HS-27A (cell line): Measurements from ENCODE around the gene TMC5.
"Not testable (repeated sequence)": the region's sequence is repeated elsewhere in the genome, so short reads cannot be mapped to it uniquely, and the experiment has no call there.

Source experiments
- DNase-seq: peaks from one replicate; pipeline ENCODE4 v3.0.0-alpha.2; 2012; ENCODE audit warnings: low read depth, missing footprints

TMC5 gene, protein sequence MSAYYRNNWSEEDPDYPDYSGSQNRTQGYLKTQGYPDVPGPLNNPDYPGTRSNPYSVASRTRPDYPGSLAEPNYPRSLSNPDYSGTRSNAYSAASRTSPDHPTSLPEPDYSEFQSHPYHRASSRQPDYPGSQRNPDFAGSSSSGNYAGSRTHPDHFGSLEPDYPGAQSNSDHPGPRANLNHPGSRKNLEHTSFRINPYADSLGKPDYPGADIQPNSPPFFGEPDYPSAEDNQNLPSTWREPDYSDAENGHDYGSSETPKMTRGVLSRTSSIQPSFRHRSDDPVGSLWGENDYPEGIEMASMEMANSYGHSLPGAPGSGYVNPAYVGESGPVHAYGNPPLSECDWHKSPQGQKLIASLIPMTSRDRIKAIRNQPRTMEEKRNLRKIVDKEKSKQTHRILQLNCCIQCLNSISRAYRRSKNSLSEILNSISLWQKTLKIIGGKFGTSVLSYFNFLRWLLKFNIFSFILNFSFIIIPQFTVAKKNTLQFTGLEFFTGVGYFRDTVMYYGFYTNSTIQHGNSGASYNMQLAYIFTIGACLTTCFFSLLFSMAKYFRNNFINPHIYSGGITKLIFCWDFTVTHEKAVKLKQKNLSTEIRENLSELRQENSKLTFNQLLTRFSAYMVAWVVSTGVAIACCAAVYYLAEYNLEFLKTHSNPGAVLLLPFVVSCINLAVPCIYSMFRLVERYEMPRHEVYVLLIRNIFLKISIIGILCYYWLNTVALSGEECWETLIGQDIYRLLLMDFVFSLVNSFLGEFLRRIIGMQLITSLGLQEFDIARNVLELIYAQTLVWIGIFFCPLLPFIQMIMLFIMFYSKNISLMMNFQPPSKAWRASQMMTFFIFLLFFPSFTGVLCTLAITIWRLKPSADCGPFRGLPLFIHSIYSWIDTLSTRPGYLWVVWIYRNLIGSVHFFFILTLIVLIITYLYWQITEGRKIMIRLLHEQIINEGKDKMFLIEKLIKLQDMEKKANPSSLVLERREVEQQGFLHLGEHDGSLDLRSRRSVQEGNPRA

DNA sequence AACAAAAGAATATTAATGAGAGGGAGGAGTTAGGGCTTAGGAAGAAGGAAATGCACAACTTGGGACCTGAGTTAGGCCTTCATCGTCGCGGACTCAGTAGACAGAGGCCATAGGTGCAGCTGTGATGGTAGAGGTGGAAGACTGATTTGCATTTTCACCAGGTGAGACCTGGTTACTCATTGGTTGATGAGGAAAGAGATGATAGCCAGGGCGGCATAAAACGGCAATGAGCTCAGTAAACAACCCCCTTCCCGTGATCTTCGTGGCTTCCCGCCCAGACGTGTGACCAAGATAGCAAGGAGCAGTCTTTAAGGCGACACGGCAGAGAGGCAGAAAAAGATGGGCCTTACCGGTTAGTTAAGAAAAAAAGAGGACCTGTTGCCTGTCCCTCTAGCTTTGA is at the start of gene TMC5:
TMC5 (plus strand) TSS at position 244 of the 400 bp plus-strand sequence. CDS start 22,156 bp downstream, outside the sequence.
- DNase-seq, result no peak

DNA sequence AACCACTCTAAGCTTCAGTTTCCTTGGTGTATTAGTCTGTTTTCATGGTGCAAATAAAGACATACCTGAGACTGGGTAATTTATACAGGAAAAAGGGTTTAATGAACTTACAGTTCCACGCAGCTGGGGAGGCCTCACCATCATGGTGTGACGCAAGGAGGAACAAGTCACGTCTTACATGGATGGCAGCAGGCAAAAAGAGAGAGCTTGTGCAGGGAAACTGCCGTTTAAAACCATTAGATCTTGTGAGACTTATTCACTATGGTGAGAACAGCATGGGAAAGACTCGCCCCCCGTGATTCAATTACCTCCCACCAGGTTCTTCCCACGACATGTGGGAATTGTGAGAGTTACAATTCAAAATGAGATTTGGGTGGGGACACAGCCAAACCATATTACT is 45.1 kb upstream of the TMC5 start:
- not testable (repeated sequence) for DNase-seq

DNA sequence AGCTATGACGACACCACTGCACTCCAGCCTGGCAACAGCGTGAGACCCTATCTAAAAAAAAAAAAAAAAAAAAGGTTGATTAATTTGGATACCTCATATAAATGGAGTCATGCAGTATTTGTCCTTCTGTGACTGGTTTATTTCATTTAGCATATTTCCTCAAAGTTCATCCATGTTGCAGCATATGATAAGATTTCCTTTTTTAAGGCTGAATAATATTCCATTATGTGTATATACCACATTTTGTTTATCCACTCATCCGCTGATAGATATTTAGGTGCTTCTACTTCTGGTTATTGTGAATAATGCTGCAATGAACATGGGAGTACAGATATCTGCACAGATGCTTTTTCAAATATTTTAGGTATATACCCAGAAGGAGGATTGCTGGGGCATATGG is 43.3 kb upstream of the TMC5 start:
- DNase-seq, result no peak

DNA sequence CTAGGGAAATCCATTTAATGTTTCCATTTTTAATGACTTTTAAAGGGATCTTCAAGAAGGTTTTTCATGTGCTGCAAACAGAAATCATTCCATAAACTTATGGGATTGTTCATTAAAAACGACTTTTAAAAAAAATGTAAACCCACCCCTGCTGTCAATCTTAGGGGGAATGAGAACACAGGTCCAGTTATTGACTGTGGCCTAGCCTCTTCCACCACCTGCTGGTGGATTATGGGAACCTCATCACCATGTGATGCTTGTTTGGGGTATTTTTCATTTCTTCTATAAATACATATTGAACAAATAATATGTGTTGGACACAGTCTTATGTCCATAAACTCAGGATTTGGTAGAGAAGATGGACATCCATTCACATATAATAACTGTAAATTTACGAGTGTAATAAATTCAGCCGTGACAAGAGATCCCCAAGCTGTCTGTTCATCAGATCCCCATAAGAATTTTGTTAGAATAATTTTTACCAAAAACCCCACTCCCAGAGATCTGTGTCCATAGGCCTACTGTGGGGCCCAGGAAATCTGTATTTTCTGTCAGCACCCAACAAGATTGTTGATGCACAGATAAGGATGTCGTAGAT is 42.0 kb upstream of the TMC5 start:
- no peak for DNase-seq

DNA sequence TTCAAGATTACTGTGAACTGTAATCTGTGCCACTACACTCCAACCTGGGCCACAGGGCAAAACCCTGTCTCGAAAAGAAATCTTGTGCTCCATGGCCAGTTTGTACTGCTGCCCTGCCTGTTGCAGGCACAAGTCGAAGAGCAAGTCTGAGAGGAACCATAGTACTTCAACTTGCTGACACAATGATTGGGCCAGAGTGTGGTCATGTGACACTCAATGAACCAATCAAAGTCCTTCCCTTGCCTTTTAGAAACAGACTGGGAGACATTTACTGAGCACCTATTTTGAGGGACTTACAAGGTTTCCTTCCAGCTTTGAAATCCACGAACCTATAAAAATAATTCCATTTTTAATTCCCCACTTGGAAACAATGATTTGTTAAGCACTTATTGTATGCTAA is 39.8 kb upstream of the TMC5 start:
- no peak for DNase-seq

DNA sequence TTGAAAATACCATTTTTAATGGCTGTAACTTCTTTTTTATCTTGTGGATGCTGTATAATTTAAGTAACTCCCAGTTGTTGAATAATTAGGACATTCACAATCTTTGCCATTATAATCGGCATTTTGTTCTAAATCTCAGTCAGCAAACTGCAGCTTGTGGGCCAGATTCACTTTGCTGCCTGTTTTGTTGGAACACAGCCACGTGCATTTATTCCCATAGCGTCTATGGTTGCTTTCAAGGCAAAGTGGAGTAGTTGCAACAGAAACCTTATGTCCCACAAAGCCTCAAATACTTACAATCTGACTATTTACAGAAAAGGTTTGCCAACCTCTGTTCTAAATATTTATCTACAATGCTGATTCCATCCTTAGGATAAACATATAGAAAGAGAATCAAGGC is 39.2 kb upstream of the TMC5 start:
- no peak for DNase-seq

DNA sequence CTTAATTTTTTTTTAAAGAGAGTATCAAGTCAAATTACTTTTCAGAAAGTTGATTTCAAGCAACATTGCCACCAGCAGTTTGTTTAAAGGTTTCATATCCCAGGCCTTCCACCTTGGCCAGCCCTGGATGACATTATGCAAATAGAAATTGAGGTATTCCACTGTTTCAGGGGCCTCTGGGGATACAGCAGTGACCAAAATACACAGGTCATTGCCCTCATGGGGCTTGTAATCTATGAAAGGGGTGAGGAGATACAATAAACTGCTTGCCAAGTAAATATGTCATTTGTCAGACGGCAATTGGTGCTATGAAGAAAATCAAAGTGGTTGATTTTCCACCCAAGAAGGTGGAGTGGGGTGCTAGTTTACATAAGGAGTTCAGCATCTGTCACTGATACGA is 37.8 kb upstream of the TMC5 start:
- no peak for DNase-seq

DNA sequence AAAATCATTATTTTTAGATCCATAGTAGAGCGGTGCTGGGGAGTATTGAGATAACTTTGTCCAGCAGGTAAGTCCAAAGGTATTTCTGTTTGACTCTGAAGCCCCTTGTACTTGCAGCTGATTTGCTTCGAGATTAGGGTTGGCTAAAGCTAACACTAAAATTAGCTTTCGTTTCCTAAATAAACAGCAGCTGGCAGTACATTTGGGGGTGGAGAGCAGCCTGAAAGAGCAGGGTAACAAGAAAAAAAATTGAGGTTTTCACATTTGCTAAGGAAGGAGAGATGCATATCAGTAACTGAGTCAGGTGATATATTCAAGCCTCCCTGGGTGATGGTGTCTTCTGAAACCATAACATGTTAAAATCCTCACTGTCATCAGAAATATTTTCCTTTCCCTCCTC is 37.4 kb upstream of the TMC5 start:
- no peak for DNase-seq

DNA sequence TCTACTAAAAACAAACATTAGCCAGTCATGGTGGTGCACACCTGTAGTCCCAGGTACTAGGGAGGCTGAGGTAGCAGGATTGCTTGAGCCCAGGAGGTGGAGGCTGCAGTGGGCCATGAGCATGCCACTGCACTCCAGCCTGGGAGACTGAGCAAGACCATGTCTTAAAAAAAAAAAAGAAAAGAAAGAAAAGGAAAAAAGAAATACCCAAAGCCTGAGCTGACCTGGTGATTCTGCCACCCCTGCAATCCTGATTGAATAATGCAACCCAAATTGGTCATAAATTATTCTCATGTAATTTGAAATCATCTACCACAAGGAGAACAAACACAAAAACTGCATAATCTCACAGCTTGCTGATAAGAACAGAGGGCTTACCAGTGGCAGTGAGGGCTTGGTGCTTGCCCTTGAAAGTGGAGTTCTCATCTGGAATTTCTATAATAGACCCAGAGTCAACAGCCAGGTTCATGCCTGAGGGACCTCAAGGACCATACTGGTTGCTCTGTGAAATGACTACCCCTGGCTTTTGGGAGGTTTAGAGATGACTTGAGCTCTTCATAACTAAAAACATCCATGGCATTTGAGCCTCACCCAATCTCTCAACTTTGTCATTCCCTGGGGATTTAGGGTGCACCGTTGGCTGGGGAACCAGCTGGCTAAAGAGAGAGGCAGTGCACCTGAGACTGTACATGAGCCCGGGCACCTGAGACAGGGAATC is 35.4 kb upstream of the TMC5 start:
- no peak for DNase-seq

DNA sequence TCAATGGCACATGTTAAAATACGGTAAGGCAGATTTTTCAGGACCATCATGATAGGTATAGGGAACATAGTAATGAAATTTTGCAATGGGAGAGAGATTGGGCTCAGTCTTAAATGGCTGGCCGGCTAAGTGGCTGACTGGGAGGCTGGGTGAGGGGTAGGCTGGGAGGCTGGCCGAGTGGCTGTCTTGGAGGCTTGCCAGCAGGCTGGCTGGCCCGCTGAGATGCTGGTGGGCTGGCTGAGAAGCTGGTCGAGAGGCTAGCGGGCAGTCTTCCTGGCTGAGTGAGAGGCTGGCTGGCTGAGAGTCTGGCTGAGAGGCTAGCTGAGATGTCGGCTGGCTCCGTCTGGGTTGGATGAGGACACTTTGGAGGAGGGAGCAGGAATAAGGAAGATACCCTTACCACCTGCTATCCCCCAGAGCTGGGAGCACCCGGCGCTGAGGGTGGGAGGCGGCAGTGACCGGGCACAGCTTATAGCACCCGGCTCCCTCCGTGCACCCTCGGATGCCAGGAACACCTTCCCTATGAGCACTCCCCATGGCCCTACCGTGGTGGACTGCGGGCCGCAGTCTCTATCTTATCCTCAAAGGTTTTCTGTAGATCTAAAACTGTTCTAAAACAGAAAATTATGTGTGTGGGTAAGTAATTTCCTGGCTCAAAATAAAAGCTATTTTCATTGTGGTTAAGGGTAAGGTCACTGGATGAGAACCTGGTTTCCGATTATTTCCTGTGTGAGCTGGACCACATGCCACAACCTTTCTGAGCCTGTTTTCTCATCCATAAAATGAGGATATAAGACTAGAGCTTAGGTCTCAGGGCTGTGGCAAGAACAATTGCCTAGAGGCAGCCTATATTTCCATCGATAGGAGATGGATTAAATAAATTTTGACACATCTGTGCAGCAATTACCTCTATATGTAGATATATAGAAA is 34.5 kb upstream of the TMC5 start:
- DNase-seq, result no peak

DNA sequence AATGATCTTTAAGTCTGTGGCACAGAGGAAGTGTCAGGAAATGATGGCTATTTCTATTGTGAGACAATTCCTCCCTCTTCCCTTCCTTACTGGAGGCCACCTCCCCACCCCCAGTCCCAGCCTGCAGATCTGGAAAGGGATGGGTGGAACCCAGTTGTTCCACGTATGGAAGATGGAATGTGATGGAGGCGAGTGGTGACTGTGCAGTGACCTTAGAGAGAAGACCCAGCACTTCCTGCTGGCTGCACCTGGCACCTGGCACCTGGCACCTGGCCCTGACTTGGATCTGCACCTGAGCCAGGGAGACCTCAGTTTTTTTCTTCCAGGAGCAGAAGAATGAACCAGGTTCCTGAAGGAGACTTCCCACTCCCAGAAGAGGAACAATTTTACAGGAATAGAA is 33.0 kb upstream of the TMC5 start:
- DNase-seq, result no peak

DNA sequence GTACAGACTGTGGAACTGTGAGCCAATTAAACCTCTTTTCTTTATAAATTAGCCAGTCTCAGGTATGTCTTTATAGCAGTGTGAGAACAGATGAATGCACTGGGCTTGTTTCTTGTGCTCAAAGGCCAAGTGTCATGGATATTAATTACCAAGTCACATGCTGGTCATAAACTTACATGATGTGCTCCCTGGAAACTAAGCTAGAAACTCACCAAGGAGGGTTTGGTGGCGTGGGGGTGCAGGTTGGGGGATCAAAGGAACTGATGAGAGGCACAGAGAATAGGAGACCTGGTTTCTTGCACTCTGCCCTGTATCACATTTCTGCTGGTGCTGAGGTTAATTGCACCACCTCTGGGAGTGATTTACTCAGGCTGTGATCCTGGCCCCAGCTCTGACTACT is 31.2 kb upstream of the TMC5 start:
- DNase-seq, result no peak

DNA sequence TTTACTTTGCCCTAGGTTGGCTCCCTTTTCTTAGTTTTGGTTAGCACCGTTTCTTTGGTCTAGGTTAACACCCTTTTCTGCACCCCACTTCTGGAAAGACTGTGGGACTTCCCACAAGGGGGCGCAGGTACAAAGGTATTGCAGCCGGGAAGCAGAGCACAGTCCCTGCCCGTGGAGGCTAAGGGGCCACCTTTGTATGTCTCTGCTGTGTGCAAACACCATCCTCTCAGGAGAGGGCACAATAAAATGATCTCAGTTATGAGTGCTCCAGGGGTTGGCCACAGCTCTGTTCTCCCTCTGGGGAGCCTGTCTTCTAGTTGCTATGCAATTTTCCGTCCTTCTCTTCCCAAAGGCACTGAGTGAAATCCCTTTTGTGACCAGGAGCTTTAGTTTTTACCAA is 28.4 kb upstream of the TMC5 start:
- DNase-seq, result no peak

DNA sequence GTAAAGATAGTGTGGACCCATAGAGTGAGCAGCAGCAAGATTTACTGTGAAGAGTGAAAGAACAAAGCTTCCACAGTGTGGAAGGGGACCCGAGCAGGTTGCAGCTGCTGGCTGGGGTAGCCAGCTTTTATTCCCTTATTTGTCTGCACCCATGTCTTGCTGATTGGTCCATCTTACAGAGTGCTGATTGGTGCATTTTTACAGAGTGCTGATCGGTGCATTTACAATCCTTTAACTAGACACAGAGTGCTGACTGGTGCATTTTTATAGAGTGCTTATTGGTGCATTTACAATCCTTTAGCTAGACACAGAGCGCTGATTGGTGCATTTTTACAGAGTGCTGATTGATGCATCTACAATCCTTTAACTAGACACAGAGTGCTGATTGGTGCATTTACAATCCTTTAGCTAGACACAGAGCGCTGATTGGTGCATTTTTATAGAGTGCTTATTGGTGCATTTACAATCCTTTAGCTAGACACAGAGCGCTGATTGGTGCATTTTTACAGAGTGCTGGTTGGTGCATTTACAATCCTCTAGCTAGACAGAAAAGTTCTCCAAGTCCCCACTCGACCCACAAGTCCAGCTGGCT is 26.4 kb upstream of the TMC5 start:
- not testable (repeated sequence) for DNase-seq

DNA sequence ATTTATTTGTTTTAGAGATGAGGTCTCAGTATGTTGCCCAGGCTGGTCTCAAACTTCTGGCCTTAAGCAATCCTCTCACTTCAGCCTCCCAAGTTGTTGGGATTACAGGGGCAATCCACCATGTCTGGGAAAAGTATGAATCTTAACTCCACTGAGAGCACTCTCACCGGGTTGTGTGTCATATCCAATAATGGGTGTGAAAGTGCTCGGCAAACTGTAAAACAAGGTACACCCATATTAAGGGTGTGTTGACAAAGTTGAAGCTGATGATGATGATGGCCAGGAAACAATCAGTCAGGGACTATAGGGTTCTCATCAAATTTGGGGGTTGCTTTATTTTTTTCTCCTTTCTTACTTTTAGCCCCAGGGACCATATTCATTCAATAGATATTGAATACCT is 25.3 kb upstream of the TMC5 start:
- DNase-seq, result no peak

DNA sequence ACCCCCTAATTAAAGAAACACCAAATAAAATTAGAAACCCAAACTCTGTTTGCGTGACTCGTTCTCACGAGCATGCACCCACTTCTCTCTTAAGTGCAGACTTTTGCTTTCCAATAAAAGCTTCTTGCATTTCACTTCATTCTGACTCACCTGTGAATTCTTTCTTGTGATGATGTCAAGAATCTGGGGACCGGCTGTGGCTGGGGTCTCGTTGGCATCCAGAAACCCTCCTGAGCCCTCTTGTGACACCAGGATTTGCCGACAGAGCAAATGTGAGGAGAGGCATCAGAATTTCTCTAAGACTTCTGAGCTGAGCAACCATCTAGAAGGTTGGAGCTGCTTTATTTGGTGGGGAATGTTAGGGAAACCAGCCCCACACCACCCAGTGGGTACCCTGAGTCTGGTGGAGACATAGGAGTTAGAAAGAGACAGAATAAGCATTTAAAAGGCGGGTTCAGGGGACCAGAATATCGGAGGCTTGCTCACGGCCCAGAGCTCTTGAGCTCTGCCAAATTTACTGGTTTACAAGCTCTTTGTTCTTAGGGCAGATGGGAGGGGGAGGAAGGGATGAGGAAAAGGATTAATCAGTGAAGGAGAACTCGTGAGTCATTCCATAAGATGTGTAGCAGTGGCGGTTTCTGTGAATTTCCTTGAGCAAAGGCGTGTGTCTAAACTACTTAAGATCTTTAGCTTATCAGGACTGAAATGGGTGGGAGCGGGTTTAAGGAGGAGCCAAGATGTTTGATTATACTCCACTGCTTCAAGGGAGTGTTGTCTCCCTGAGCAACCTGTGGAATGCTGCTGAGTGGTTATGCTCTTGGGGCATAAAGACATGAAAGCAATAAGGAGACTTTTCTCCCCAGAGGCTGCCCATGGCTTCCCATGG is 24.2 kb upstream of the TMC5 start:
- DNase-seq, result no peak

DNA sequence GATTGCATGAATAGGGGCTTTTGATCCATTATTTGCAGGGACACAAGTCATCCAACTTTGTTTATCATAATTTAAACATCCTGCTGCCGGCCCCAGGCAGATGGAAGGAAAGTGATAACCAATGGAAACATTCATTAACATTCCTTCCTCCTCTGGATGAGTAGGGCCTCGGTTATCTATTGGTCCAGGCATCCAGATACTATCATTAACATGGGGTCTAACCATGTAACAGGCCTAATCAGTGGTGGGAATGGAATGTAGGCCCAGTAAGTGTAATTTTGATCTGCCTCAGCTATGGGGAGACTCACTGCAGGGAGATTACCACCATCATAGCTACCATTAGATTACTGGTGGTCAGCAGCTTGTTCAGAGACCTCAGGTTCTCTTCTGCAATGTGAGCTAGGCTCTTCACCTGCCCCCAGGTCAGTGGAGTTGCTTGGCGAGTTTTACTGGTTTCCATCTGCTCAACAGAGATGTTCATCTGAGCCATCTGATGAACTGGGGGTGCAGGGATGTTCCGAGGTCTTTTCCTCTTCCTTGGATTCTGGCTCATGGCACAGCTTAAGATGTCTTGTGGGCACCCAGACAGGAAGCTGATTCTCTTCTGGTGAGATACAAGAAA is 21.9 kb upstream of the TMC5 start:
- DNase-seq, result not testable (repeated sequence)

DNA sequence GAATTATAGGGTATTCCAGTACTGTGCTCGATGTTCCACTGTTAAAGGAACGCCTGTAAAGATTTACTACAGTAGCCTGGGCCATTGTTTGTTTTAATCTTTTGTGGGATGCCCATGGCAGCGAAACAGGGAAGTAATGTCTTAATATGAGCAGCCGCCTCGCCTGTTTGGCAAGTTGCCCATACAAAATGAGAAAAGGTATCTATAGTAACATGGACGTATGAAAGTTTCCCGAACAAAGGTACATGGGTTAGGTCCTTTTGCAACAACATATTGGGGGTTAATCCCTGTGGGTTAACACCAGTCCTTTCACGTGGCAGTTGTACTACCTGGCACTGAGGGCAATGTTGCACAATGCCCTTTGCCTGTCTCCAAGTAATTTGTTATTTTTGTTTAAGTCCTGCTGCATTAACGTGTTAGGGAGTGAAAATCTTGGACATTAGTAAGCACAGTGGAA is 21.1 kb upstream of the TMC5 start:
- no peak for DNase-seq

DNA sequence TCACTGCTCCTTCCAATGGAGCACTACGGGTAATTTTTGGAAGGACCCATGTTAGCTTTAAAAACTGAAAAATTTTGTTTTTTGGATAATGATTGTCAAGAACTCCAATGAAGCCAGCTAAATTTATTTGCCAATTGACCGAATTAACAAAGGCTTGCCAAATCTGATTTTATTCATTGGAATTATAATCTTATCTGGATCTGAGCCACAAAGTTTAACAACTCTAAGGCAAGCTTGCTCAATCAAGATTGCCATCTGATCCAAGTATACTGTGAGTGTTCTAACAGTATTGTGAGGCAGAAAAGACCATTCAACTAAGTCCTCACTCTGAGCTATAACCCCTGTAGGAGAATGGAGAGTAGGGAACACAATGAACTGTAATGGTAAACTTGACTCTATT is 20.3 kb upstream of the TMC5 start:
- not testable (repeated sequence) for DNase-seq
